OCI-LY3 (cell line): ENCODE measurements around the gene ITPR1.

Source experiments
- EZH2phosphoT487 ChIP-seq: fragments of 200-600 bp; shearing (Covaris generic); IDR thresholded peaks from 2 replicates; pipeline ENCODE4 v1.6.1; 2018; ENCODE audit warnings: antibody characterized with exemption, mixed run types, low read depth
- TF ChIP-seq, protein P1 (sequence below): fragments of 200-600, 300-600 bp; sonication (generic); IDR thresholded peaks from 2 replicates; pipeline ENCODE4 v1.5.1; 2014; ENCODE audit warnings: antibody characterized with exemption, low read length, low read depth

DNA sequence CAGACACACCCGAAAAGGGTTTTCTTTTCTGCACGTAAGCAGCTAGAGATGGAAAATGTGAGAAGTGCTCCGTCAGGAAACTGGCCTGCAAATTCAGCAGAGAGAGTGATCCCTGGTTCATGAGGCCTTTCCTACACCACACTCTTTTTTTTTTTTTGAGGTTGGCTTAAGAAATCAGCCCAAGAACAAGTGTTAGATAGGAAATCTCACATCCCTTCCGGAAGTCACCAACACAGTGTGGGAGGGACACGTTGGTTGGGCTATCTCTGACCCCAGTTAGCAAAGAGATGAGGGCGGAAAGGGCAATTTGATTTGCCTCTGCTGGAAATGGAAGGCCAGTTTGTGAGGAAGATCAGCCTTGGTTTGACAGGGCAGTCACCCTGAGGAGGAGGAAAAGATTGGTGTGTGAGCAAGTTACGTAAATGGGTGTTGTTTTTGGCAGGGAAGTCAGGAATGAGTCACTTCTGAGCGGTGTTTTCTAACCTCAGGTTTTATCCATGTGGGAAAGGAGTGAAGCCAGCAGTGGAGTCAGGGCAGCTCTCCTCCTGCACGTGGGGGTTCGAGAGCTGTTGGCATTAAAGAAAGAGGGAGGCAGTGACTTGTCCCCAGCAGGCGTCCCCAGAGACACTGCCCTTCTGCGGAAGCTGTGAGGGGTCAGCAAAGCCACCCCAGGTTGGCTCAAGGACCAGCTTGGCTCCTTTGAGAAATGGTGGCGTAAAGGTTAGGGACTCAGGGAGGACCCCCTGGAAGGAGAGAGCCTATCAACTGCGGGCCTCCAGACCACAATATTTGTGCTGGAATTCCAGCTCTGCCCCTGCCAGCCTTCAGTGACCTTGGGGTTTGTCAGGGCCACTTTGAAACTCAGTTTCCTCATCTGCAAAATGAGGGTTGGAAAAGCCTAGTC lies 248.5 kb downstream of the ITPR1 start:
- TF ChIP-seq, protein P1, sequence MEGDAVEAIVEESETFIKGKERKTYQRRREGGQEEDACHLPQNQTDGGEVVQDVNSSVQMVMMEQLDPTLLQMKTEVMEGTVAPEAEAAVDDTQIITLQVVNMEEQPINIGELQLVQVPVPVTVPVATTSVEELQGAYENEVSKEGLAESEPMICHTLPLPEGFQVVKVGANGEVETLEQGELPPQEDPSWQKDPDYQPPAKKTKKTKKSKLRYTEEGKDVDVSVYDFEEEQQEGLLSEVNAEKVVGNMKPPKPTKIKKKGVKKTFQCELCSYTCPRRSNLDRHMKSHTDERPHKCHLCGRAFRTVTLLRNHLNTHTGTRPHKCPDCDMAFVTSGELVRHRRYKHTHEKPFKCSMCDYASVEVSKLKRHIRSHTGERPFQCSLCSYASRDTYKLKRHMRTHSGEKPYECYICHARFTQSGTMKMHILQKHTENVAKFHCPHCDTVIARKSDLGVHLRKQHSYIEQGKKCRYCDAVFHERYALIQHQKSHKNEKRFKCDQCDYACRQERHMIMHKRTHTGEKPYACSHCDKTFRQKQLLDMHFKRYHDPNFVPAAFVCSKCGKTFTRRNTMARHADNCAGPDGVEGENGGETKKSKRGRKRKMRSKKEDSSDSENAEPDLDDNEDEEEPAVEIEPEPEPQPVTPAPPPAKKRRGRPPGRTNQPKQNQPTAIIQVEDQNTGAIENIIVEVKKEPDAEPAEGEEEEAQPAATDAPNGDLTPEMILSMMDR = no peak
- no peak for TF ChIP-seq EZH2phosphoT487
